GM18873 (cell line): ENCODE results near the gene ENTPD6.

ENCODE experiments used
- ATAC-seq: cut with Tn5 transposase; IDR thresholded peaks from one replicate; pipeline ENCODE4 v1.9.1; 2021; ENCODE audit warnings: mild to moderate bottlenecking, moderate library complexity, moderate number of reproducible peaks; ENCODE audit not compliant: unreplicated experiment, low FRiP score

ENTPD6 gene

GRCh38 chr20:25273541-25274358 lies 78.2 kb downstream of the ENTPD6 start:
- no peak for ATAC-seq

DNA sequence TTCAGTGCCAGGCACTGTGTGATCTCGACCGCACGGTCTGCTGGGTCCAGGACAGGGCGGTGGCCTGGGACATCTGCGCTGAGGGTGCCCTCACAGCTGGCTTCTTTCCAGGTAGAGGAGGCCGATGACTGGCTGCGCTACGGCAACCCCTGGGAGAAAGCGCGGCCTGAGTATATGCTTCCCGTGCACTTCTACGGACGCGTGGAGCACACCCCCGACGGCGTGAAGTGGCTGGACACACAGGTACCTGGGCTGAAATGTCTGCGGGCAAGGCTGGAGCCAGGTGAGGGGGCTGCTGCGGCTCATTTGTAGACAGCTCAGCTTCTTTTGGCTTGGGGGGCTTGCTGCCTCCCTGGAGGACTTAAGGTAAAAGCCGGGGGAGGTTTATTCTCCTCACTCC lies 79.0 kb downstream of the ENTPD6 start:
- ATAC-seq = no peak

GRCh38 chr20:25274891-25275812 lies 79.6 kb downstream of the ENTPD6 start:
- no peak for ATAC-seq

DNA sequence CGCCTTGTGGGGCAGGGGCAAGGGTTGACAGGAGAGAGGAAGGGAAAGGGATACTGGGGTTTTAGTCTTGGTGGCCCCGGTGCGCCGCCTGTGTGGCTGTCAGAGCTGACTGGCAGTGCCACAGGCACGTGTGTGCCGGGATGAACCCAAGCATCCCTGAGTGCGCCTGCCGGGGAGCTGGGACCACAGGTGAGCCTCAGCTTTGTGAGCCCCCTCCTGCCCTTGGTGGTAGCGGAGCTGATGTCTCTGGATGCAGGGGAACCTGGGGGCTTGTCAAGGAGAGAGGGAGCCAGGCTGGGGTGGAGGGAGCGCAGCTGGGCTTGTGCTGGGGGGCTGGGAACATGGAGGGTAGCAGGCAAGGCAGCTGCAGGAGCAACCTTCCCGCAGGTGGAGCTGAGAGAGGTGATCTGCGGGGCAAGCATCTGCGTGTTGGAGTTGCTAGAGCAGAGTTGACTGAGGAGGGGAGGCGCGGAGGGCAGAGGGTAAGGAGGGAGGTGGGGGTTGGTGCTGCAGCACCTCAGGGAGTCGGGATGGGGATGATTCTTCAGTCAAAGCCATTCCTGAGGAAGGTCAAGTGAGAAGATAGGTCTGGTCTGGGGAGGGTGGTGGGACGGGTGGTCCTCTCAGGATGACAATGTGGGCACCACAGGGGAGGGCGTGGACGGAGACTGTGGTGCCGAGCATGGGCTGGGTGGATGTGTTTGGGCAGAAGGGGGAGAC lies 80.5 kb downstream of the ENTPD6 start:
- ATAC-seq = no peak
